Duodenal mucosa (tissue), 2 donors: ENCODE measurements around the gene DDX59.

ENCODE experiments used
- H3K27ac ChIP-seq: one replicate; pipeline ENCODE4 v1.7.0; 2013; ENCODE audit warnings: low read depth, low read length
- H3K27me3 ChIP-seq, 2 donors: one replicate each; pipeline ENCODE4 v1.7.0; 2013; ENCODE audit warnings: low read length in 2 of 2, control low read depth in 1 of 2; ENCODE audit not compliant: insufficient read depth in 2 of 2, control insufficient read depth in 1 of 2
- H3K36me3 ChIP-seq, 2 donors: one replicate each; pipeline ENCODE4 v1.7.0; 2013; ENCODE audit warnings: low read length in 2 of 2, control low read depth in 1 of 2; ENCODE audit not compliant: insufficient read depth in 2 of 2, control insufficient read depth in 1 of 2
- H3K4me1 ChIP-seq, 2 donors: one replicate each; pipeline ENCODE4 v1.7.0; 2013; ENCODE audit warnings: low read length in 2 of 2, control low read depth in 1 of 2; ENCODE audit not compliant: insufficient read depth in 2 of 2, control insufficient read depth in 1 of 2
- H3K4me3 ChIP-seq, 2 donors: one replicate each; pipeline ENCODE4 v1.7.0; 2013; ENCODE audit warnings: low read length in 2 of 2, low read depth in 1 of 2
- H3K9ac ChIP-seq, 2 donors: one replicate each; pipeline ENCODE4 v1.7.0; 2013; ENCODE audit warnings: low read length in 2 of 2, low read depth in 1 of 2
- H3K9me3 ChIP-seq, 2 donors: one replicate each; pipeline ENCODE4 v1.7.0; 2013; ENCODE audit warnings: low read length in 2 of 2, control low read depth in 1 of 2; ENCODE audit not compliant: control insufficient read depth in 1 of 2

Gene DDX59

DNA sequence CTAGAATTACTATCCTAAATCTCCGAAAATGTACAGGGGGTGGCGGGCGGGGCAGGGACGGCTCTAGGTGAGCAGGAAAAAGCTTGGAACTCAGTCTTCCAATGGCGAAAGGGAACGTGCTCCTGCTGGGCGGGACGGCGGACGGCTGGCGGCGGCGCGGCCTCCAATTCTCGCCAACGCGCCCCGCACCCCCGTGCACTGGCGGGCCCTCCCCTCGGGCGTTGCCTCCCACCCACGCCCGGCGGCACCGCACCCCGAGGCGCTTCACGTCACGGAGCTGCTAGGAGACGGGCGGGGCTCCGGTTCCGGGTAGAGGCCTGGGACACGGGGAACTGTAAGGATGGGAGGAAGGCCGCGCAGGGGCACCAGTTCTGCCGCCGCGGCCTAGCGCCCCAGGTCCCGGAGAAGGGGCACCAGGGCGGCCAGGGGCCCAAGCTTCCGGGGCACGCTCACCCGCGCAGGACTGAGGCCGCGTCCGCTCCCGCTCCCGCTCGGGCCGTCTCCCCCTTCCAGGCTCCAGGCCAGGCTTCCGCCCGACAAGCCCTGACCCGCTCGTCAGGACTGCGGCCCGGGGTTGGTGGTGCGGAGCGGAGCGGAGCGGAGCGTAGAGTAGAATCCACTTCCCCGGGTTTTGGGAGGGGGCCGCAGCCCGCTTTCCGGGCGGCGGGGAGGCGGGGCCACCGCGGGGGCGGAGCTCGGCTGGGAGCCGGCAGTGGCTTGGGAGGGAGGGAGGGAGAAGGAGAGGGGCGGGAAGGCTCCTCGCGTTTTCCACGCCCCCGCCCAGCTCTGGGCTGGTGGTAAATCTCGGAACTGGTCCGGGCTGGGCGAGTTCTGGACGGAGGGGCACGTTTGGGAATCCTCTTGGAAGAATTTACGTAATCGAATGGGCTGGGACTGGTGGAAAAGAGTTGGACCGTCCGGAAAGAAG lies at the start of gene DDX59:
TSS of gene DDX59 (minus strand) at position 594 of the 928 bp plus-strand sequence. CDS start 3,167 bp downstream, outside the sequence.
- H3K27ac ChIP-seq, result peak within 1 kb of the TSS; percentile 100
- no peaks in the 10 kb centered on the region for H3K9me3 ChIP-seq
- peaks cover 6 to 13% of the 10 kb centered on the region in 2 donors for H3K4me1 ChIP-seq
- H3K9ac ChIP-seq, result peak within 1 kb of the TSS; percentile 97 to 98
- peak within 1 kb of the TSS; percentile 86 to 88 for H3K4me3 ChIP-seq
- no peaks in the 10 kb centered on the region for H3K27me3 ChIP-seq
- H3K36me3 ChIP-seq, result no peaks in the 10 kb centered on the region

DNA sequence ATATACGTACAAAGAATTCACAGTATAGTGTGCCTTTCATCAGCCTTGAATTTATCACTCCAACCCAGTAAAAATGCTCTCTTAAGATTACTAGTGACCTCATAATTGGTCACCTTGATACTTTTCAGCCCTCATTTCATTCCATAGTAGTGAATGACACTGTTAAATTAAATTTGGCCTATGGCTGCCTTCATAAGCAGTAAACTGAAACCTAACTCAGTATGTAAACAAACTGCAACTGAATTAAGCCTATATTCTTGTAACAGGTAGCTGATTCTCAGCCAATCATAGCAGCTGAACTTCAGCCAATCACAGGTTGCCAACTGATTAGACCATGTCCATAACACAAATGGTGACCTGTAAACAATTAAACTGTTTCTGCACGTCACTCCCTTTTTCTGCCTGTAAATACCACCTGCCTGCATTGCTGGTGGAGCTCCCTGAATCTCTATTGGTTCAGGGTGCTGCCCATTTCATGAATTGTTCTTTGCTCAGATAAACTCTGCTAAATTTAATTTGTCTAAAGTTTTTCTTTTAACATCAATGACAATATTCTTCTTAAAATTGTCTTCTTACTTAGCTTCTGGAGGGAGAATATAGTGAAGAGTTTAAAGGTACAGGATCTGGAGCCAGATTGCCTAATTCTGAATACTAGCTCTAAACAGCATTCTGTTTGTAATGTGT lies 44.9 kb upstream of the DDX59 start:
- H3K4me3 ChIP-seq, result no peak overlapping the region
- no peaks in the 10 kb centered on the region for H3K9me3 ChIP-seq
- H3K27ac ChIP-seq, result no peak overlapping the region
- H3K9ac ChIP-seq, result no peak overlapping the region
- no peaks in the 10 kb centered on the region for H3K4me1 ChIP-seq
- H3K36me3 ChIP-seq, result no peaks in the 10 kb centered on the region
- H3K27me3 ChIP-seq, result peaks cover 0 to 5% of the 10 kb centered on the region in 2 donors

DNA sequence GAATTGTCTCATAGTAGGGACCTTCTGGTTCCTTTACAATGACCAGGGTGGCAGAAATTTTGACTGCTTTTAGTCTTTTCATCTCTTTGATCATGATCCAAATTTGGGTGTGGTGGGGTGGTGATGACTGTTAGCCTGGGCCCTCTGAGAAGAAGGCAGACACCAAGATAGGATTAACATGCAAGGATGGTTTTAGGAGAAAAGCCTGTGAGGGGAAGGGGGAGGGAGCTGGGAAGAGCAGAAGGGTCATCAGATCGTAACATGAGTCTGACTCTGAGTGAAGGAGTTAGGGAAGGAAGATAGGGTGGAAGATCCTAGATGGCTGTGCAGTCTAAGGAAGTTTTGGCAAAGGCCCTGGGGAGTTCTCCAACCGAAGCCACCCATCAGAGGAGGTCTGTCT lies 40.5 kb upstream of the DDX59 start:
- Histone ChIP-seq H3K4me3 (no peak overlapping the region), H3K9ac (no peak overlapping the region), H3K27me3 (no peaks in the 10 kb centered on the region), H3K4me1 (no peaks in the 10 kb centered on the region), H3K27ac (no peak overlapping the region), H3K36me3 (no peaks in the 10 kb centered on the region), H3K9me3 (no peaks in the 10 kb centered on the region)

DNA sequence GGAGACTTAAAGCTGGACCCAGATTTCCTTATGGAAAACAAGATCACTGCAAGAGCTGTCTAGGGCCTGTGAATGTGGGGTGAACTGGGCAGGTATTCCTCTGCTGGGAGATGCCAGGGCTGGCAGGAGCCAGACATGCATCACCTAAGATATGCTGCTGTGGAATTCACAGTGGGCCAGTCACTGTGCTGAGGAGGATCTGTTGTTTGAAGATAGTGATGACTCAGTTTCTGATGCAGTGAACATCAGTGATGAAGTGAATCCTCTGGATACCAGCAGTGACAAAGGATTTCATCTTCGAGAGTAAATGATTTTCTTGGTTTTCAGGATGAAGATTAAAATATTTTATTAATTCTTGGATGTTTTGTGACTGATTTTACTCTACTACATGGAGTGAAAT lies 39.1 kb upstream of the DDX59 start:
- Histone ChIP-seq H3K27ac (no peak overlapping the region), H3K4me1 (no peaks in the 10 kb centered on the region), H3K36me3 (no peaks in the 10 kb centered on the region), H3K9me3 (no peaks in the 10 kb centered on the region), H3K27me3 (no peaks in the 10 kb centered on the region), H3K4me3 (no peak overlapping the region), H3K9ac (no peak overlapping the region)

DNA sequence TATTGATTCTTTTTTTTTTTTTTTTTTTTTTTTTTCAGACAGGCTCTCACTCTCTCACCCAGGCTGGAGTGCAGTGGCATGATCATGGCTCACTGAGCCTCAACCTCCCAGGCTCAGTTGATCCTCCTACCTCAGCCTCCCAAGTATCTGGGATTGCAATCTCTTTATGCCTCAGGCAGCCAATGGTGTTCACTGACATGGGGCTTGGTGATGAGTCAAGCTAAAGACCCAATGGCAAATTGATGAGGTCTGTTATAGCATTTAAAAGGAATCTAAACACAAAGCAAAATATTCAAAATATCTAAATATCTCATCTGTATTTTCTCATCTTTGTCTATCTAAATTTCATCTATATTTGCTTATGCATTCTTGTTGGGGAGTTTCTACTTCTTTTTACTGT lies 38.5 kb upstream of the DDX59 start:
- no peak overlapping the region for H3K4me3 ChIP-seq
- H3K9me3 ChIP-seq, result no peaks in the 10 kb centered on the region
- no peaks in the 10 kb centered on the region for H3K4me1 ChIP-seq
- H3K27me3 ChIP-seq, result no peaks in the 10 kb centered on the region
- H3K36me3 ChIP-seq, result no peaks in the 10 kb centered on the region
- H3K27ac ChIP-seq, result no peak overlapping the region
- no peak overlapping the region for H3K9ac ChIP-seq

DNA sequence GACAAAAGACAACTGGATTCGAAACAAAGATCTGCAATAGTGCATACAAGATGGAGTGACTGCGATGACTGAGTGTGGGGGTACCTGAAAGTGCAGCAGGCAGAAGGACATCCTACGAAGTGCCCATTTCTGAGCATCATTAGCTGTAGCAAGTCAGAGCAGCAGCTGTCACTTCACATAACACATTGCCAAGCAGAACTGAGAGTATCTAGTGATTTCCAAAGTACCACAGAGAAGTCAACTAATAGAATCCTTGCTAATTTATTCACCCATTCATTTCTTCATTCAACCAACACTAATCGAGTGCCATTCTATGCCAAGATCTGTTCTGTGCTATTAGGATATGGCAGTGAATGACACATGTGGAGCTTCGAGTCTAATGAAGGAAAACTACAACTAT lies 37.4 kb upstream of the DDX59 start:
- Histone ChIP-seq H3K9me3 (no peaks in the 10 kb centered on the region), H3K9ac (no peak overlapping the region), H3K36me3 (no peaks in the 10 kb centered on the region), H3K4me1 (no peaks in the 10 kb centered on the region), H3K27ac (no peak overlapping the region), H3K4me3 (no peak overlapping the region), H3K27me3 (no peaks in the 10 kb centered on the region)

DNA sequence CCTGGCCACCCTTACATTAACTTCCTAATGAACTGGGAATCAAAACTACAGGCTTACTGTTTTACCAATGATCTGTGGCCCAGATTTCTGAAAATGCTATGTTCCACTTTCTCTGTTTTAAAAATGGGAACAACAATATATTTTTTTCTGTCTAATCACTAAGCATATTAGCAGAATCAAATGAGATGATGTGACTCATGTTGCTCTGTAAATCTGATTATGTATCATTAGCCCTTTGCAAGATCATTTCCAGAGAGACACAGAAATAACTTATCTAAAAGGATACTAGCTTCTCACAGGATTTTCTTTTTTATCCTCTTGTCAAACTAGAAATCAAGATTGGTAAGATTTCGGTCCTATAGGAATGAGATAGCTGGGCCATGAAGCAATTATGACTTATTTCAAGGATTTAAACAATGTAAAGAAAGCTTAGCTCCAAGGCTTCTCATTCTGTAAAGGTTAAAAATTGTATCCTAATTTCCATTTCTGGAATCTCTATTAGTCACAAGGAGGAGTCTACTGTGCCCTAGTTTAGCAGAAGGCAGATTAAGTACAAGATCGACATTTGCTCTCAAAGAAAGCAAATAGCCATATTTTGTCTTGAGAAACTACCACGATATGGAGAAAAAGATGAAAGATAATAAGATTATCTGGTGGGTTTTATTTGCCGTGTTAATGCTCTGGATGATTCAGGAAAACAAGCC lies 36.6 kb upstream of the DDX59 start:
- Histone ChIP-seq H3K4me1 (no peaks in the 10 kb centered on the region), H3K4me3 (no peak overlapping the region), H3K27ac (no peak overlapping the region), H3K9ac (no peak overlapping the region), H3K36me3 (no peaks in the 10 kb centered on the region), H3K27me3 (no peaks in the 10 kb centered on the region), H3K9me3 (no peaks in the 10 kb centered on the region)

DNA sequence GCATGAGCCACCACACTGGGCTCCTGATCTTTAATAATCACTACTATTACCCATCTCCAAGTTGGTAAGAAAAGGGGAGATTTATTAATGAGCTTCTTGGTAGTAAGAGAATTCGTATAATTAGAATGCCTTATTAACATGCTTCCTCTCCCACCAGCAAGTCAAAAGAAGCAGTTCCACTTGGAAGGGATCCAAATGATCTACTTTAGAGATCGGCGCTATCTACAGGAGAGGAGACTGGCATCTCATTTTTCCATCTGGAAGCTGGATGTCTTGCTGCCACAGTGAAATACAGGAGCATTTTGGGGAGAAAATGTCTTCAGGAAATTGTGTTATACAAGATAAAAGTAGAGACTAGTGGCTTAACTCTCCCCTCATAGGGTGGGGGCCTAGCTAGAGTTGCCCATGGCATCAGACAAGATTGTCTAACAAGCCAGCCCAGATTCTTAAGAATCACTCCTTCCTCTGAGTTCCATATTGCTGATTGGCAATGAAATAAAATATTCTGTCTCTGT lies 35.3 kb upstream of the DDX59 start:
- Histone ChIP-seq H3K36me3 (no peaks in the 10 kb centered on the region), H3K27me3 (no peaks in the 10 kb centered on the region), H3K4me3 (no peak overlapping the region), H3K27ac (no peak overlapping the region), H3K9ac (no peak overlapping the region), H3K4me1 (no peaks in the 10 kb centered on the region), H3K9me3 (no peaks in the 10 kb centered on the region)

DNA sequence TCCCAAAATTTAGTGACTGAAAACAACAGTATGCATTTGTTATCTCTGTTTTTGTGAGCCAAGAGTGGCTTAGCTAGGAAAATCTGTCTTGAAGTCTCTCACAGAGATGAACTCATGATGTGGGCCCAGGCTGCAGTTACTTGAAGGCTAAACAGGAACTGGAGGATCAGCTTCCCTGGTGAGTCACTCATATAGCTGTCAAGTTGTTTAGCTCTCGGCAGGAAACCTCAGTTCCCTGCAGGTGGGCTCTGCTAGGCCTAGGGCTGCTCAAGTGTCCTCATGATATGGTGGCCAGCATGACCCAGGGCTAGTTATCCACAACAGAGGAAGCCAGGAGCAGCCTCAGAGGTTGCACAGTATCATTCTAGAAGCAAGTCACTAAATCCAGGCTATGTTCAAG lies 30.2 kb upstream of the DDX59 start:
- no peak overlapping the region for H3K9ac ChIP-seq
- H3K9me3 ChIP-seq, result no peaks in the 10 kb centered on the region
- H3K4me3 ChIP-seq, result no peak overlapping the region
- no peaks in the 10 kb centered on the region for H3K36me3 ChIP-seq
- H3K4me1 ChIP-seq, result no peaks in the 10 kb centered on the region
- no peak overlapping the region for H3K27ac ChIP-seq
- H3K27me3 ChIP-seq, result no peaks in the 10 kb centered on the region

DNA sequence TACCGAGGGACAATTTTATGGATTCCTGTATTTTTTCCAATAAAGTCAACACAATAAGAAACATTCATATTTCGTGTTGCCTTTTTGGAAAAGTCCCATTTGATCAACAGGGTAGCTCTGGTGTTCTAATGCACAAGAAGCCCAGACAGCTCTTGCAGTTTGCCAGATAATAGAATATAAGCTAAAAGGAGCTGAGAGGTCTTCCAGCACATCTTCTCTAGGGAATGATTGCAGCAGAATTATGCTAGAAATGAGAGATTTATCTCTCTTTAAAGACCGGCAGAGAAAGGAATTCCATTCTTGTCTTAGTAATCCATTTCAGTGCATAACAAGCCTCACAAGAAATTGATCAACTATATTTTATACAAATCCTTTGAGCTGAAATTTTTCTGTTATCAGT lies 25.0 kb upstream of the DDX59 start:
- Histone ChIP-seq H3K9me3 (no peaks in the 10 kb centered on the region), H3K36me3 (no peaks in the 10 kb centered on the region), H3K4me1 (no peaks in the 10 kb centered on the region), H3K27me3 (no peaks in the 10 kb centered on the region), H3K9ac (no peak overlapping the region), H3K27ac (no peak overlapping the region), H3K4me3 (no peak overlapping the region)
